ENCODE measurements around the gene ZNF790.

GRCh38 chr19:36851898-36852297 lies 13.7 kb upstream of the ZNF790 start:
- no peak for TF ChIP-seq BACH2 (CRISPR knock-in tag; IDR thresholded peaks at IDR 0.05; ENCODE audit: borderline replicate concordance)
- no peak for TF ChIP-seq ZFP30 (CRISPR knock-in tag; IDR thresholded peaks at IDR 0.05)
- no peak for TF ChIP-seq TCF4 (CRISPR knock-in tag; IDR thresholded peaks at IDR 0.05; ENCODE audit: borderline replicate concordance)
- no peak for TF ChIP-seq PATZ1 (CRISPR knock-in tag; IDR thresholded peaks at IDR 0.05; ENCODE audit: borderline replicate concordance)
- TF ChIP-seq SNAI2 (CRISPR knock-in tag; IDR thresholded peaks at IDR 0.05) = no peak
- no peak for TF ChIP-seq CSDC2 (CRISPR knock-in tag; IDR thresholded peaks at IDR 0.05)
- TF ChIP-seq CREB5 (CRISPR knock-in tag; IDR thresholded peaks at IDR 0.05; ENCODE audit: low read depth) = no peak
- TF ChIP-seq ISL1 (CRISPR knock-in tag; IDR thresholded peaks at IDR 0.05) = no peak
- TF ChIP-seq TSHZ2 (CRISPR knock-in tag; IDR thresholded peaks at IDR 0.05) = no peak
- TF ChIP-seq ZFP3 (CRISPR knock-in tag; IDR thresholded peaks at IDR 0.05) = no peak
- TF ChIP-seq CSRNP3 (CRISPR knock-in tag; IDR thresholded peaks at IDR 0.05) = no peak

Measured in SK-N-SH treated with all-trans-retinoic acid at 6 μM for 48 hours (cell line).